Loucy (cell line): ENCODE data around the gene RAPH1.

Source experiments
- EZH2phosphoT487 ChIP-seq: fragments of 200-600 bp; IDR thresholded peaks from 2 replicates; pipeline ENCODE4 v1.6.1; 2018; ENCODE audit warnings: antibody characterized with exemption, mild to moderate bottlenecking, moderate library complexity, borderline replicate concordance
- TF ChIP-seq, protein P1 (sequence below): fragments of 200-600 bp; sonication (generic); conservative IDR thresholded peaks from 2 replicates; pipeline ENCODE4 v1.5.1; 2014; ENCODE audit warnings: mild to moderate bottlenecking, antibody characterized with exemption, low read length

DNA sequence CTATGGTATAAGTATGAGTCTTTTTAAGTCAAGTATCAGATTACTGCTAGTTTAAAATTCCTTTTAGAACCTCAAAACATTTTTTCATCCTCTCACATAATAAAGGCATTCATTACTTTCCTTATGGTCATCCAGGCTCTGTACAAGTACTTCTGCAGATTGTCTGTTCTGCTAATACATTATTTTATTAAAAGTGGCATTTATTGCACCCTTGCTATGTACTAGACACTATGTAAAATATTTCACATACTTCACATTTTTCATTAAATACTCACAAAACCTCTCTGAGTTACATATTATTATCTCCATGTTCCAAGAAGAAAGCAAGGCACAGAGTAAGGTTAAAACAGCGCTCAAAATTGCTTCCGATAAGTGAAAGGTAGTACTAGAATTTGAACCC lies 84.1 kb downstream of the RAPH1 start:
- TF ChIP-seq, protein P1, sequence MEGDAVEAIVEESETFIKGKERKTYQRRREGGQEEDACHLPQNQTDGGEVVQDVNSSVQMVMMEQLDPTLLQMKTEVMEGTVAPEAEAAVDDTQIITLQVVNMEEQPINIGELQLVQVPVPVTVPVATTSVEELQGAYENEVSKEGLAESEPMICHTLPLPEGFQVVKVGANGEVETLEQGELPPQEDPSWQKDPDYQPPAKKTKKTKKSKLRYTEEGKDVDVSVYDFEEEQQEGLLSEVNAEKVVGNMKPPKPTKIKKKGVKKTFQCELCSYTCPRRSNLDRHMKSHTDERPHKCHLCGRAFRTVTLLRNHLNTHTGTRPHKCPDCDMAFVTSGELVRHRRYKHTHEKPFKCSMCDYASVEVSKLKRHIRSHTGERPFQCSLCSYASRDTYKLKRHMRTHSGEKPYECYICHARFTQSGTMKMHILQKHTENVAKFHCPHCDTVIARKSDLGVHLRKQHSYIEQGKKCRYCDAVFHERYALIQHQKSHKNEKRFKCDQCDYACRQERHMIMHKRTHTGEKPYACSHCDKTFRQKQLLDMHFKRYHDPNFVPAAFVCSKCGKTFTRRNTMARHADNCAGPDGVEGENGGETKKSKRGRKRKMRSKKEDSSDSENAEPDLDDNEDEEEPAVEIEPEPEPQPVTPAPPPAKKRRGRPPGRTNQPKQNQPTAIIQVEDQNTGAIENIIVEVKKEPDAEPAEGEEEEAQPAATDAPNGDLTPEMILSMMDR: no peak
- no peak for TF ChIP-seq EZH2phosphoT487
